SK-N-SH (cell line): ENCODE data around the gene CLDN3.
"Not testable (repeated sequence)": the region's sequence is repeated elsewhere in the genome, so short reads cannot be mapped to it uniquely, and the experiment has no call there.

ENCODE experiments used
- CHD2 ChIP-seq: fragments of 150-350 bp; IDR thresholded peaks from 2 replicates; pipeline ENCODE4 v1.6.1; 2018; ENCODE audit warnings: low read length; ENCODE audit not compliant: partially characterized antibody
- CTCF ChIP-seq: fragments of 200-600 bp; sonication (generic); IDR thresholded peaks from 2 replicates; pipeline ENCODE4 v1.6.1; 2017; ENCODE audit warnings: antibody characterized with exemption, mild to moderate bottlenecking, moderate library complexity
- FOXJ3 ChIP-seq: sonication (generic); formaldehyde crosslinking; IDR thresholded peaks from 2 replicates; pipeline ENCODE4 v1.5.1; 2020; ENCODE audit warnings: mild to moderate bottlenecking, missing genetic modification reagents
- IRF3 ChIP-seq: fragments of 150-350 bp; IDR thresholded peaks from 2 replicates; pipeline ENCODE4 v1.6.1; 2016; ENCODE audit warnings: mild to moderate bottlenecking, low read depth, low read length
- JUND ChIP-seq: IDR thresholded peaks from 2 replicates; pipeline ENCODE4 v1.4.0; 2012
- POLR2AphosphoS5 ChIP-seq: IDR thresholded peaks from 2 replicates; pipeline ENCODE4 v1.6.1; 2012; ENCODE audit warnings: low read depth, low read length
- RAD21 ChIP-seq: IDR thresholded peaks from 2 replicates; pipeline ENCODE4 v1.6.1; 2012; ENCODE audit warnings: mild to moderate bottlenecking, low read length
- REST ChIP-seq: IDR thresholded peaks from 2 replicates; pipeline ENCODE4 v1.6.1; 2012; ENCODE audit warnings: mild to moderate bottlenecking, low read depth, low read length, moderate library complexity
- SIN3A ChIP-seq: IDR thresholded peaks from 2 replicates; pipeline ENCODE4 v1.6.1; 2012; ENCODE audit warnings: low read depth, mild to moderate bottlenecking, low read length, moderate library complexity, borderline replicate concordance
- SMC3 ChIP-seq: IDR thresholded peaks from 2 replicates; pipeline ENCODE4 v1.6.1; 2012; ENCODE audit warnings: low read depth, low read length, improper control_type of control experiment
- TAF1 ChIP-seq: IDR thresholded peaks from 2 replicates; pipeline ENCODE4 v1.6.1; 2012; ENCODE audit warnings: low read depth, mild to moderate bottlenecking, low read length, moderate library complexity, borderline replicate concordance
- YY1 ChIP-seq: IDR thresholded peaks from 2 replicates; pipeline ENCODE4 v1.4.0; 2012; ENCODE audit warnings: low read depth, mild to moderate bottlenecking

GRCh38 chr7:73797176-73797575, 27.1 kb upstream of the CLDN3 start:
- TF ChIP-seq REST; SIN3A; CHD2; RAD21; SMC3; IRF3; CTCF; POLR2AphosphoS5; YY1; TAF1; FOXJ3 (CRISPR knock-in tag); JUND: not testable (repeated sequence)
